ENCODE results near the gene NFATC2. TPM values are rescaled to one million over a fixed set of nuclear protein-coding genes. Genes with fewer than 3 reads are reported as not detected.

NFATC2 gene
- total RNA-seq, 2 donors from 2014 or later = 4.3 to 8.4 TPM

DNA sequence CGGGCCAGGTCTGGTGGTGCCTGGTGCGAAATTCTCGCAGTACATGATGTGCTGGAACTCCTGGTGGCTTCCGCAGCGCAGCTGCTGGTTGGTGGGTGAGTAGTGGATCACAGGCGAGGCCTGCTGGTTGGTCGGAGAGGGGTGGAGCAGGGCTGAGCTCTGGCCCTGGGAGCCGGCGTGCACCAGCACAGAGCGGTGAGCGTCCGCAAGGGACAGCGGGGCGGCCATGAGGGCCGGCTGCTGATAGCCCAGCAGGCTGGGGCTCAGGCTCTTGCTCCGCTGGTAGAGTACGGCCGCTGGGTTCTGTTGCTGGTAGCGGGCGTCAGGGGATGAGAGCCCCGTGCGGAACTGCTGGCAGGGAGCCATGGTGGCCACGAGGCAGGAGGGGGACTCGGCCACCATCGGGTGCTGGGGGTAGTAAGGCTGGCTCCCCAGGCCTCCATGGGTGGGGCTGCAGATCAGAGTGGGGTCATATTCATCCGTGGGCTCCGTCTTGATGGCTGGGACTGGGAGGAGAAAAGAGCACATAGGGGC, 110.2 kb downstream of the NFATC2 start:
- H3K27ac ChIP-seq = no peak overlapping the region
- TF ChIP-seq POLR2AphosphoS5 (IDR thresholded peaks at IDR 0.05) (no peak), POLR2A (IDR thresholded peaks at IDR 0.05) (no peak)
- TF ChIP-seq, protein P1, sequence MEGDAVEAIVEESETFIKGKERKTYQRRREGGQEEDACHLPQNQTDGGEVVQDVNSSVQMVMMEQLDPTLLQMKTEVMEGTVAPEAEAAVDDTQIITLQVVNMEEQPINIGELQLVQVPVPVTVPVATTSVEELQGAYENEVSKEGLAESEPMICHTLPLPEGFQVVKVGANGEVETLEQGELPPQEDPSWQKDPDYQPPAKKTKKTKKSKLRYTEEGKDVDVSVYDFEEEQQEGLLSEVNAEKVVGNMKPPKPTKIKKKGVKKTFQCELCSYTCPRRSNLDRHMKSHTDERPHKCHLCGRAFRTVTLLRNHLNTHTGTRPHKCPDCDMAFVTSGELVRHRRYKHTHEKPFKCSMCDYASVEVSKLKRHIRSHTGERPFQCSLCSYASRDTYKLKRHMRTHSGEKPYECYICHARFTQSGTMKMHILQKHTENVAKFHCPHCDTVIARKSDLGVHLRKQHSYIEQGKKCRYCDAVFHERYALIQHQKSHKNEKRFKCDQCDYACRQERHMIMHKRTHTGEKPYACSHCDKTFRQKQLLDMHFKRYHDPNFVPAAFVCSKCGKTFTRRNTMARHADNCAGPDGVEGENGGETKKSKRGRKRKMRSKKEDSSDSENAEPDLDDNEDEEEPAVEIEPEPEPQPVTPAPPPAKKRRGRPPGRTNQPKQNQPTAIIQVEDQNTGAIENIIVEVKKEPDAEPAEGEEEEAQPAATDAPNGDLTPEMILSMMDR (IDR thresholded peaks at IDR 0.05) = no peak
- no peaks in the 10 kb centered on the region for H3K9me3 ChIP-seq
- H3K27me3 ChIP-seq (replicated peaks; ENCODE audit: insufficient read depth) = no peaks in the 10 kb centered on the region
- intact Hi-C loops (cut with DNase I) = no loop called here
- WGBS = 94% methylated on average over 27 of the region's 27 CpGs
- no peaks in the 10 kb centered on the region for H3K4me1 ChIP-seq (replicated peaks)
- no peak overlapping the region for H3K4me3 ChIP-seq
- H3K36me3 ChIP-seq = no peaks in the 10 kb centered on the region
- DNase-seq (ENCODE audit: low spot score) = no peak

DNA sequence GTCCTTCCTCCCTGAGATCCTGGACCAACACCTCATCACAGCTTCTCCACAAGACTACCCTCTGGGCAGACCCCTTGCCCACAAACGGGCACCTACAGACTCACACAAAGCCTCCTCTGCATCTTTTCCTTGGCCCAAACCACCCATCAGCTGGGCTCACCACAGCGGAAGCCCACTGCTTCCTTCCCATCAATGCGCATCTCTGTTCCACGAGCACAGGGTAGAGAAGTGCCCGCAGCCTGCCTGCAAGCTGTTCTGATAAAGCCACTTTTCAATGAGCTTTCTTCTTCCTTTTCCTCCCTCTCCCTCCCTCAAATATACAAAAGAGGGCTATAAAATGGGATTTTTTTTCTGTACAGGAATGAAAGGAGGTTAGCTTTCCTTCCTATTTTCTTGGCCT, 111.2 kb downstream of the NFATC2 start:
- H3K4me3 ChIP-seq = no peak overlapping the region
- WGBS = 74% methylated on average over 5 of the region's 5 CpGs
- no peaks in the 10 kb centered on the region for H3K9me3 ChIP-seq
- DNase-seq (ENCODE audit: low spot score) = no peak
- no peaks in the 10 kb centered on the region for H3K27me3 ChIP-seq (replicated peaks; ENCODE audit: insufficient read depth)
- TF ChIP-seq POLR2A (IDR thresholded peaks at IDR 0.05) (no peak), POLR2AphosphoS5 (IDR thresholded peaks at IDR 0.05) (no peak)
- TF ChIP-seq, protein P1 (IDR thresholded peaks at IDR 0.05) = no peak
- no peaks in the 10 kb centered on the region for H3K4me1 ChIP-seq (replicated peaks)
- H3K27ac ChIP-seq = no peak overlapping the region
- intact Hi-C loops (cut with DNase I) = no loop called here
- no peaks in the 10 kb centered on the region for H3K36me3 ChIP-seq

DNA sequence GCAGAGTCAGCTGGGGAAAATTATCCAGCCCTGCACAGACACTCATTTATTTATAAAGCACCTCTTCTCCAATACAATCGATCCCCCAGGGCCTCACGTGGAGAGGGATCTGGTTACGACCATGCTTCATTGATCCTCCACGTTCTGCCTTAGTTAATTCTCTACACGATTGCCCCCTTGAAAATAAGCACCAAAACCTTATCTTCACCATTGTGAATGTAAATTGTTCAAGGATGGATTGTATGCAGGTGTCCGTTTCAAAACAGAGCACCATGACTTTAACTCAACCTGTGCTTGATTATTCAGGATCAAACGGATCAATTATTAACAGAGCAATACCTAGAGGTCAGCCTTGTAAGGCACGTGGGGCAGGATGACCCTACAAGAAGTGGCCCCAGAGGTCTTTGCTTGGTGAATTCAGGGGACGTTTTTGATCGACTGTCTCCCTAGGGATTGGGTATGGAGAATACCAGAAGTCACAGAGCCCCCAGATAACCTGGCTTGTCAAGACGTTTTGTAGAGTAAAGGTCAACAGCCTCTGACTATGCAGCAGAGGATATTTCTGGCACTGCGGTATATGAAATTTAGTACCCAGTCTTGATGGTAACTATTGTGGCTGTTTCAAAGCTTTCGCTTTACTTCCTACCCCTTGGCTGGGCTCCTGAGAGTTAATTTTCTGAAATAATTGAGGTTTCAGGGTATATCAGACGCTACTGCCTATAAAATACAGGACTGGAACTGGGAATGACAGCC, 112.1 kb downstream of the NFATC2 start:
- Histone ChIP-seq H3K36me3 (no peaks in the 10 kb centered on the region), H3K4me3 (no peak overlapping the region), H3K27me3 (replicated peaks; ENCODE audit: insufficient read depth) (no peaks in the 10 kb centered on the region), H3K9me3 (no peaks in the 10 kb centered on the region), H3K4me1 (replicated peaks) (no peaks in the 10 kb centered on the region), H3K27ac (no peak overlapping the region)
- intact Hi-C loops (cut with DNase I) = no loop called here
- 82% methylated on average over 14 of the region's 14 CpGs for WGBS
- TF ChIP-seq POLR2AphosphoS5 (IDR thresholded peaks at IDR 0.05) = no peak
- TF ChIP-seq, protein P1 (IDR thresholded peaks at IDR 0.05) = no peak
- TF ChIP-seq POLR2A (IDR thresholded peaks at IDR 0.05) = no peak
- no peak for DNase-seq (ENCODE audit: low spot score)

DNA sequence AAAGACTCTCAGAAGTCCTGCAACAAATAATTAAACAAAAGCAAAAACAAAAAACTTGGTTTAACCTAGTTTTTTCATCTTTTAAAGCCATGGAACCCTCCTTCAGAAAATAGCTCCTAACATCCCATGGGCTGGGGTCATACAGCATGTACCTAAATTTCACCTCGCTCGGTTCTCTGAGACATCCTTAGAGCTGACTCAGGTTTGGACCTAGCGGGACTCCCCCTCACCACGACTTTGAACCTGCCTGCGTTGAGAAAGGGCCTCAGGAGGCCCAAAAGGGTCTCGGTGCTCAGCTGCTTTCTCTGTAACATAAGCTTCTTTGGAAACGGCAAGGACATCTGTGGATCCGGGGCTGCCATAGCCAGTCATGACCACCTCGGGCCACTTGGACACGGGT, 112.8 kb downstream of the NFATC2 start:
- WGBS = 86% methylated on average over 10 of the region's 10 CpGs
- intact Hi-C loops (cut with DNase I) = no loop called here

More for the DNA sequence above, 112.8 kb downstream of the NFATC2 start:
- Histone ChIP-seq H3K36me3 (no peaks in the 10 kb centered on the region), H3K9me3 (no peaks in the 10 kb centered on the region), H3K27ac (no peak overlapping the region), H3K27me3 (replicated peaks; ENCODE audit: insufficient read depth) (no peaks in the 10 kb centered on the region), H3K4me3 (no peak overlapping the region), H3K4me1 (replicated peaks) (no peaks in the 10 kb centered on the region)
- no peak for TF ChIP-seq POLR2A (IDR thresholded peaks at IDR 0.05)
- no peak for TF ChIP-seq POLR2AphosphoS5 (IDR thresholded peaks at IDR 0.05)
- TF ChIP-seq, protein P1 (IDR thresholded peaks at IDR 0.05) = no peak
- DNase-seq (ENCODE audit: low spot score) = no peak
